DMS153 treated with DMSO at 0.1 percent for 48 hours (cell line): Measurements from ENCODE around the gene ACOX3.
"Not testable (repeated sequence)": the region's sequence is repeated elsewhere in the genome, so short reads cannot be mapped to it uniquely, and the experiment has no call there.

ENCODE experiments used
- DNase-seq: peaks from one replicate; lab custom pipeline; 2025; ENCODE audit not compliant: unreplicated experiment; lab: John Stamatoyannopoulos, UW

Gene ACOX3

GRCh38 chr4:8435656-8436121 is 4.8 kb downstream of the ACOX3 start:
- no peak for DNase-seq

- no peak for DNase-seq
Measured at GRCh38 chr4:8434251-8435073, 6.1 kb downstream of the ACOX3 start.

GRCh38 chr4:8433136-8433535 is 7.4 kb downstream of the ACOX3 start:
- no peak for DNase-seq

GRCh38 chr4:8431553-8431952 is 9.0 kb downstream of the ACOX3 start:
- DNase-seq = no peak

GRCh38 chr4:8428288-8429097 is 12.0 kb downstream of the ACOX3 start:
- no peak for DNase-seq

GRCh38 chr4:8427761-8428287 is 12.7 kb downstream of the ACOX3 start:
- no peak for DNase-seq

GRCh38 chr4:8427262-8427661 is 13.3 kb downstream of the ACOX3 start:
- DNase-seq = no peak

- DNase-seq = no peak
Measured at GRCh38 chr4:8422786-8423185, 17.7 kb downstream of the ACOX3 start.

GRCh38 chr4:8422327-8422726 is 18.2 kb downstream of the ACOX3 start:
- no peak for DNase-seq

GRCh38 chr4:8420151-8420550 is 20.4 kb downstream of the ACOX3 start:
- not testable (repeated sequence) for DNase-seq

- no peak for DNase-seq
Measured at GRCh38 chr4:8419222-8420041, 21.1 kb downstream of the ACOX3 start.

GRCh38 chr4:8417071-8417614 is 23.4 kb downstream of the ACOX3 start:
- no peak for DNase-seq

GRCh38 chr4:8414377-8414776 is 26.1 kb downstream of the ACOX3 start:
- no peak for DNase-seq

- DNase-seq = no peak
Measured at GRCh38 chr4:8412288-8412687, 28.2 kb downstream of the ACOX3 start.

GRCh38 chr4:8411351-8412180 is 29.0 kb downstream of the ACOX3 start:
- no peak for DNase-seq

- DNase-seq = no peak
Measured at GRCh38 chr4:8410641-8411271, 29.8 kb downstream of the ACOX3 start.

- DNase-seq = no peak
Measured at GRCh38 chr4:8410066-8410625, 30.4 kb downstream of the ACOX3 start.

GRCh38 chr4:8409264-8410065 is 31.1 kb downstream of the ACOX3 start:
- no peak for DNase-seq
